ENCODE measurements around the gene CIPC.

CIPC gene

GRCh38 chr14:77128414-77128891 lies 30.4 kb downstream of the CIPC start:
- peak; percentile 14 for DNase-seq

DNA sequence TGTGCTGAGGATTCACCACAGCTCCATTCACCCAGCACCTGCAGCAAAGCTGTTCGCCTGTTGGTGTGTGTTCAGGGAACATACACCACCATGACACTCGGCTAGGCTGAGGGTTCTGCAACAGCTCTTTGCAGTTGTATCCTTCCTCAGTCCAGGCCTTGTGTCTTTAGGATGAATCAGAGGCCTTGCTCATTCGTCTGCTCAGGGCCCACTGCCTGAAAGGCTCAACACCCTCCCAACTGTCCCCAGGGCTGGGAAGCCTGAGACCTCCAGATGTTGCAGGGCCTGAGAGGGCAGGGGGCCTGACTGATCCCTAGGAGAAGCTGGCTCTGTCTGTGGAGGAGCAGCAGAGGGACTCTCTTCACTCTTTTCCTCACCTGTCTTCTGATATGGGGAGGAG lies 32.3 kb downstream of the CIPC start:
- DNase-seq: no peak

GRCh38 chr14:77131206-77131605 lies 33.1 kb downstream of the CIPC start:
- DNase-seq: no peak

DNA sequence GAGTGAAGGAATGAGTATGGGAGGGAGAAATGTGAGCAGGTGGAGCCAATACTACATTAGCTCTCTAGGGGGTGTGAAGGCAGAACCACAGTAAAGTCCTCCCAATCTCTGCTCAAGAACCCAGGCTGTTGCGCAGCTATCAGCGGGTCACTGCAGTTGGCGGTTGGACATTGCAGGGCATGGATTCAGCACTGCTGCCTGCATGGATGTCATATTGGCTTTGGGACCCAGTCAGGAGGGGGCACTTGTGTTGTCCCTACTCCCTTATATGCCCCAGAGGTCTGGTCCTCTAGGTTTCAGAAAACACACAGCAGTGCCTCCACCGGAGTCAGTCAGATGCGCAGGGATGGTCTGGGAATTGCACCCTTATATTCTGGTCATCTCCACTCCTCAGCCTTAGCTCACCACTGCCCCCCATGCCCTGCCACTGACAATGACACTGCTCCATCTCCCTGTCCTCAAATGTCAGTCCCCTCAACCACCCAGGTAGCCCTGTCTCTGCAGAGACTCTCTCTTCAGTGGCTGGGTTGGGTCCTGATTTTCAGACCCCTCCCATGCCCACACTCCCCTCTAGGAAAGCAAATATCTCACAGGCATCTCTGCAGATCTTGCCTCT lies 33.9 kb downstream of the CIPC start:
- no peak for DNase-seq

GRCh38 chr14:77133720-77134338 lies 35.8 kb downstream of the CIPC start:
- DNase-seq: peak; percentile 22

GRCh38 chr14:77139022-77139421 lies 41.0 kb downstream of the CIPC start:
- DNase-seq: no peak

DNA sequence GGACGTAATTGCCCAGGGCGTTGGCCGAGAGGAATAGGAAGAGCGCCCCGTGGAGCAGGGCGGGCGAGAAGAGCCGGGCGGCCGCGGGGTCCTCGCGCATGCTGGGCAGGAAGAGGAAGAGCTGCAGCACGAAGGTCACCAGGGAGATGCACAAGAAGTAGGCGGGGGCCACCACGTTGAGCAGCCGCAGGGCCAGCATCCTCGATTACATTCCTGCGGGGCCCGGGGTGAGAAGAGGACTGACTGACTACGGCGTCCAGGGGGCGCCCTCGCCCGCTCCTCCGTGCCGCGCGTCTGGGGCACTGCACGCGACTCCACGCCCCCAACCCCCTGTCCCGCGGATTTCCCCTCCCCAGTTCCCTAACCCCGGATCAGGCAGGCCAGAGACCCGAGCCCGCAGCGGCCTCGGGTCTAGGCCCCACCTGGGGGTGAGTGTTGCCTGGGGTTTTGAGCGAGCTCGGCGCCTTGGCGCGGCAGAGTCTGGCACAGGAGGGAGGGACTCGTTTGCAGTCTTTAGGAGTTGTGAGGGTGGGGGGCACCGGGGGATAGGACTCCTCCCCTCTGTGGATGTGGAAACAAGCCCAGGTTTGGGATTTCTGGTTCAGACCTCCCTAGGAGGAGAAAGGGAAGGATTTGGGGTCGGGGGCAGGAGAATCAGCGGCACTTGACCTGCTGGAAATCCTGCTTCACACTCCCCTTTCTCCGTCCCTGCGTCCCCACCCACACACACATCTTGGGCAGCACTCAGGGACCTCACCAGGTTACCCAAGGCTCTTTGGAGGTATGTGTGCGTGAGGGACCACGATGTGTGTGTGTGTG lies 41.7 kb downstream of the CIPC start:
- no peak for DNase-seq

GRCh38 chr14:77140359-77141213 lies 42.5 kb downstream of the CIPC start:
- DNase-seq: no peak

DNA sequence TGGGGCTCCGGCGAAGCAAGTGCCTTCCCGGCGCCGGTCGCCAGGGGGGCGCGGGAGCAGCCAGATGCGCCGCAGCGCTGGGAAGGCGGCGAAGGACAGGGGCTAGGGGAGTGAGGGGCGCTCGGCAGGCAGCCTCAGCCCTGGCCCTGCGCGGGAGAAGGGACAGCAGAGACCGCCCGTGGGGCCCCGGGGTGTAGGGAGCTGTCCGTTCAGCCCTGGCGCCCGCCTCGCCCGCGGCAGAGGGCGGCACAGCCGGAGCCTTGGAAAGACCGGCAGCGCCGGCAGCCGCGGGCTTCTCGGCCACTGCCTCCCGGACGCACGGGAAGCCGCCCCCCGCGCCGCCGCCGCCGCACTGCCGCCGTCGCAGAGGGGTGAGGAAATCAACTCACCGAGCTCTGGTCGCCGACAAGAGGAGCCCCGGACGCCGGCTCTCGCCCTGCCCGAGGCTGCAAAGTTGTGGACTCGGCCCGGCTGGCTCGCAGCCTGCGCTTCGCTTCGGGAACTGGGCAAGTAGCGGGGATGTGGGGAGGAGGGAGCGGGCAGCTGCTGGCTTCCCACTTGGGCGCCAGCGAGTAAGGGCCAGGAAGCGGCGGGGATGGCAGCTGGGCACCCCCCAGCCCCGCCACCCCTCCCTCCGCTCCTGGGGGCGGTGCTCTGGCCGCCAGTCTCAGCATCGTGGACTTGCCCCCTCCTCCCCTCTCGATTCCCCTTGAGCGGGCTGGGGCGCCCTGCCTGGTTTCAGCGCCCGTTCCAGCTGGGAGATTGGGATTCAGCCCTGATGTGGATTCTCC lies 43.4 kb downstream of the CIPC start, which contains the start of gene ZDHHC22:
Gene ZDHHC22 (minus strand): TSS at position 578 of the 791 bp plus-strand sequence. CDS start 2,053 bp downstream, outside the sequence.
- peak; percentile 26 for DNase-seq

DNA sequence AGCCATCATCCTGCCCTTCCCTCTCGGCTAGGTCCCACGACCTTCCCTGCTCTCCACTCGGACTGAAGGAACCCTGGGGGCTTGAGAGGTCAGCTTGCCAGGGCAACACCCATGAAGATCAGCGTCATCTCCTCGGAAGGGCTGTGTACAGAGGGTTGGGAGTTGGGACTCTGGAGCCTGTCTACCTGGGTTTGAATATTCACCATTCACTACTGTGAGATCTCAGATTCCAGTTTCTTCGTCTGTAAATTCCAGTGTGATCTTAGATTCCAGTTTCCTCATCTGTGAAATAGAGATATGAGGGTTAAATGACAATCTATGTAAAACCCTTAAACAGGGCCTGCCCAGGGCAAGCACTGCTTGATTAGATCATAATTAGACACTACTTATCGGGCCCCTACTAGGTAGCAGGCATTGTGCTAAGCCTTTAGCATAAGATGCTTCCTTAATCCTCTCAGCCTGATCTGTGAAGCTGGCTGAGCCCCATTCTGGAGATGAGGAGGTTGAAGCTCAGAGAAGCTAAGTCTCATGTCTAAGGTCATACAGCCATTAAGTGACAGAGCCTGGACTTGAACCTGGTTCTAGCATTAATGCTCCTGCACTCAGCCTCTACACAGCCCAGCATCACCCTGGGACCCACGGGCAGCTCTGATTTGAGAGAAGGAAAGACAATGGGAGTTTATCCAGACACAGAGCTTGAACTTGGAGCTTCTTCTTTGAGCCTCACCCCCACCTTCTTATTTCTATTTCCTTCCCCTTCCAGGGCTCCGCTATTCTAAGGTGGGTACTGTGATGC lies 44.1 kb downstream of the CIPC start:
- DNase-seq: no peak

GRCh38 chr14:77143071-77143470 lies 45.0 kb downstream of the CIPC start:
- no peak for DNase-seq

- DNase-seq: no peak
Measured at GRCh38 chr14:77144412-77145115, 46.5 kb downstream of the CIPC start.

DNA sequence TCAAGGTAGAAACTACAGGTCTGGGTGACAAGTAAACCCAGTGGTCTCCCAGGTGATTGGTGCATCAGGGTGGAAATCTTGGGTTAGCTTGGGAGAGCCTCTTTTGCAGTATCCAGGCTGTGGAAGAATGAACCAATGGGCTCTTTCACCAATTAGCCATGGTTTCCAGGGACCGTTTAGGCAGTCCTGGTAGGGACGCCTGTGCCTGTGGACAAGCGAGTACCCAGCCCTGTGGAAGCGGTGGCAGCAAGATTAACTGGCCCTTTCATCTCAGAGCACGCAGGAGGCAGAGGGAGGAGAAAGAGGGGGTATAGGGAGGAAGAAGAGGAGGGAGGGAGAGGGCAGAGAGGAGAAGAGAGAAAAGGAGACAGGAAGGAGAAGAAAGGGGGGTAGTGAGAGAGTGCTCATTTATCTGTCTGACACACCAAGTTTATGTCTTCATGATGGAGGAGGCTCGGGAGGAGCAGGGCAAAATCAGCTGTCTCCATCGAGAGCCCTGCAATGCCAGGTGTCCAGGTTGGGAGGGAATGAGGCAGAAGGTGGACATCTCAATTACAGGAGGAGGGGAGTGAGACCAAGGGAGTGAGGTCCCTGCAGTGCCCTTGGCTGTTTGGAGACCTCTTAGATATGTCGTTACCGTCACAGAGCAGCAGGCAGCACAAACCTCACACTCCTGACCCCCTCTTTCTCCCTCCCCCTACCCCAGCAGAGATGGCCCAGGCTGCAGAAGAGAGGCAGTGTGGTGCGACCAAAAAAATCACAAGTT lies 48.1 kb downstream of the CIPC start:
- DNase-seq: no peak

DNA sequence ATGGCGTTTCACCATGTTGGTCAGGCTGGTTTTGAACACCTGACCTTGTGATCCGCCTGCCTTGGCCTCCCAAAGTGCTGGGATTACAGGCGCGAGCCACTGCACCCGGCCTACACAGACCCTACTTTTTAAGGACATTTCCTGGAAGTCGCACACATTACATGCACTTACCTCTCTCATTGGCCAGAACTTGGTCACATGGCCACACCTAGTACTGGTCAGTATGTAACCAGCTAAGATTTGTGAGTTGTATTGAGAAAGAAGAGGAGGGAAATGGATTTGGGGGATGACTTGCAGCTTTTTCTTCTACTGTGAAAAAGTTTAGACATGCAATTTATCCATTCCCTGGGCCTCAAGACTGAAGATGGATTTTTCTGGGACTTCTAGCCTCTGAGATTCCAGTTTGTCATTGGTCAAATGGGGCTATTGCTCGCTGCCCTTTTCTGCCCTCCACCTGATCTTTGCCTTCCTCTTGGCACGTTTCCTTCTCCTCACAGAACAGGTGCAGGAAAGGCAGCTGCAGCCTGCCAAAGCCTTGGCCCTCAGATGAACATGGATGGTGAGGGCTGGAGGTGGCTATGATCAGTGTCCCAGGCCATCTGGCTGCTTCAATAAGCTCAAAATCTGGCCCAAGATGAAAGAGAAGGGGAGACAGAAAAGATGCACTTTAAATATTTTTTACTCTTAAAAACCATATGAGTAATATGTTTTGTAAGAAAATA lies 50.6 kb downstream of the CIPC start:
- no peak for DNase-seq

DNA sequence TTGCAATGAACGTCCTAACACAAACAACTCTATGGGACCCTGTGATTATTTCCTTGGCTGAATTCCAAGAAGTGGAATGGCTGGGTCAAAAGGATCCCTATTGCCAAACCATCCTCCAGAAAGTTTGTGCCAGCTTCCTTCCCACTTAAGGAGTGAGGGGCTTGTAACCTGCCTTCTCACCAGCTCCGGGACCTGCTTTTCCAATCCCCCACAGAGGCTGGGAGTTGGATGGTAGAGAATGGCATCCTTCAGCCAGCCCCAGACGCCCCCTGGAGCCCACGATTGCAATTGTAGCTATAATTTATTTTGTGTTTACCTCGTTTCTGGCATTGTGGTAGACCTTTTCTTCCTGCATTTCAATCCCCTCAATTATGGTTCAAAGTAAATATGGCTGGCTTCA lies 53.2 kb downstream of the CIPC start:
- peak; percentile 22 for DNase-seq

GRCh38 chr14:77151918-77152588 lies 54.0 kb downstream of the CIPC start:
- DNase-seq: peak; percentile 56

- no peak for DNase-seq
Measured at GRCh38 chr14:77153802-77154201, 55.7 kb downstream of the CIPC start.

DNA sequence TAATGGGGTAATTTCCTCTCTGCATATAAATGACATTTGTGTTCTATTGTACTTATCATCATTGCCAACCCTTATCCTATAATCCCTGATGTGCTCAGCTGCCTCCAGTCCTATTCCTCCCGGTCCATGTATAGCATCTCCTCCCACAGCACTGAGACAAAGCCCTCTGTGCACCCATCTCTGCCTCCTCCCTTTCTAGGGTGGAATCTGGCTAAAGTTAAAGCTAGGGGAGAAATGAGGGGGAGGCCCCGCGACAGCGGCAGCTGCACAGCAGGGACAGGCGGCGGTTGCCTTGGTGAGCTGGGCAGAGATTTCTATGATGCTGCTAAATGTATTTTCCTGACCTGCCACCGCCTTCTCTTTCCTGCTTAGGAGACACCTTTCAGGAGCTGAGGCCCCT lies 56.4 kb downstream of the CIPC start:
- DNase-seq: no peak

Data from HCEC 1CT (cell line).